H1 (cell line): ENCODE measurements around the gene PKN1. TPM values are rescaled to one million over a fixed set of nuclear protein-coding genes. Genes with fewer than 3 reads are reported as not detected.
A peak's percentile ranks its signal among the peaks of the same experiment; 100 is the strongest.

Experiments
- CTCF ChIA-PET: fragments of 300-600 bp; sonication (Branson Sonifier 250); formaldehyde crosslinking; loops from one replicate; lab custom pipeline; 2021; ENCODE audit not compliant: partially characterized antibody; lab: Charles Lee
- POLR2A ChIA-PET: fragments of 300-600 bp; sonication (Branson Sonifier 250); formaldehyde crosslinking; loops from one replicate; lab custom pipeline; 2021; ENCODE audit warnings: inconsistent platforms; ENCODE audit not compliant: partially characterized antibody; lab: Charles Lee
- DNase-seq, 2 experiments: peaks; one replicate each; pipeline versions ENCODE4 v3.0.0 to v3.0.0-alpha.2; 2010 to 2022; ENCODE audit warnings: low spot score in 2 of 2, low read depth in 1 of 2, mixed read lengths in 1 of 2
- FAIRE-seq: peaks from 2 replicates; lab custom pipeline; 2011; peaks lifted over from hg19 to GRCh38; lab: Jason Lieb, UNC
- H2AFZ ChIP-seq: 2 replicates; pipeline ENCODE4 v1.8.1; 2012; ENCODE audit warnings: low read length, inconsistent platforms
- H2AK5ac ChIP-seq: 2 replicates; pipeline ENCODE4 v1.6.1; 2013; ENCODE audit warnings: low read depth, low read length
- H2BK120ac ChIP-seq: replicated peaks from 2 replicates; pipeline ENCODE3; 2013; ENCODE audit warnings: low read depth, low read length, inconsistent platforms
- H2BK12ac ChIP-seq: 2 replicates; pipeline ENCODE4 v1.6.1; 2013; ENCODE audit warnings: low read depth, low read length
- H2BK15ac ChIP-seq: 2 replicates; pipeline ENCODE4 v1.6.1; 2013; ENCODE audit warnings: low read length
- H2BK20ac ChIP-seq: 2 replicates; pipeline ENCODE4 v1.6.1; 2013; ENCODE audit warnings: low read length
- H2BK5ac ChIP-seq: 2 replicates; pipeline ENCODE4 v1.6.1; 2013; ENCODE audit warnings: low read depth, low read length
- H3K14ac ChIP-seq: 2 replicates; pipeline ENCODE4 v1.6.1; 2013; ENCODE audit warnings: inconsistent platforms; ENCODE audit not compliant: insufficient read length
- H3K18ac ChIP-seq: 2 replicates; pipeline ENCODE4 v1.6.1; 2013; ENCODE audit warnings: low read length; ENCODE audit errors: extremely low read depth
- H3K23ac ChIP-seq: 2 replicates; pipeline ENCODE4 v1.6.1; 2013; ENCODE audit warnings: inconsistent platforms; ENCODE audit not compliant: insufficient read length
- H3K23me2 ChIP-seq: 2 replicates; pipeline ENCODE4 v1.6.1; 2013; ENCODE audit warnings: low read depth, low read length
- H3K27ac ChIP-seq: 2 replicates; pipeline ENCODE4 v1.6.1; 2011; ENCODE audit warnings: low read depth, low read length, inconsistent platforms
- H3K27me3 ChIP-seq, 4 experiments: replicated peaks in 1 of 4; 1 replicate in 1 of 4; 2 replicates in 3 of 4; pipeline versions ENCODE4 v1.6.1 to v1.8.1; 2011 to 2013; ENCODE audit warnings: low read length in 3 of 4, mild to moderate bottlenecking in 3 of 4, inconsistent platforms in 2 of 4, mixed read lengths in 2 of 4, moderate library complexity in 1 of 4; ENCODE audit not compliant: control insufficient read depth in 3 of 4, insufficient read depth in 3 of 4; ENCODE audit errors: extremely low read depth in 1 of 4
- H3K36me3 ChIP-seq, 4 experiments: 2 replicates each; pipeline versions ENCODE4 v1.6.1 to v1.8.1; 2011 to 2013; ENCODE audit warnings: mild to moderate bottlenecking in 4 of 4, low read length in 3 of 4, moderate library complexity in 2 of 4, control low read depth in 1 of 4, inconsistent platforms in 1 of 4; ENCODE audit not compliant: insufficient read depth in 4 of 4, control insufficient read depth in 2 of 4
- H3K4ac ChIP-seq: replicated peaks from 2 replicates; pipeline ENCODE3; 2013; ENCODE audit warnings: low read length, low read depth, mixed read lengths, inconsistent platforms; ENCODE audit not compliant: insufficient read length
- H3K4me1 ChIP-seq, 4 experiments: replicated peaks in 1 of 4; 1 replicate in 1 of 4; 2 replicates in 3 of 4; pipeline versions ENCODE4 v1.6.1 to v1.8.1; 2011 to 2013; ENCODE audit warnings: low read length in 3 of 4, inconsistent platforms in 2 of 4, mixed read lengths in 1 of 4; ENCODE audit not compliant: insufficient read depth in 4 of 4, control insufficient read depth in 3 of 4
- H3K4me2 ChIP-seq, 2 experiments: 2 replicates each; pipeline versions ENCODE4 v1.6.1 to v1.8.1; 2011 to 2013; ENCODE audit warnings: low read depth in 2 of 2, low read length in 2 of 2, control low read depth in 1 of 2, inconsistent platforms in 1 of 2, mild to moderate bottlenecking in 1 of 2; ENCODE audit not compliant: insufficient read depth in 1 of 2
- H3K4me3 ChIP-seq, 4 experiments: fragments of 200-600, 300-600 bp in 1 of 4; sonication (generic), shearing (Covaris generic), sonication (Bioruptor Twin) in 1 of 4; 2 replicates each; pipeline versions ENCODE4 v1.5.1 to v1.8.1; 2011 to 2016; ENCODE audit warnings: low read length in 4 of 4, low read depth in 3 of 4, control low read depth in 2 of 4, inconsistent platforms in 2 of 4, mild to moderate bottlenecking in 2 of 4, mixed read lengths in 1 of 4, moderate library complexity in 1 of 4; ENCODE audit not compliant: insufficient read depth in 2 of 4; ENCODE audit errors: extremely low read depth in 1 of 4
- H3K56ac ChIP-seq: replicated peaks from 2 replicates; pipeline ENCODE3; 2013; ENCODE audit warnings: low read depth, mild to moderate bottlenecking, mixed read lengths, low read length, inconsistent platforms; ENCODE audit not compliant: insufficient read length
- H3K79me1 ChIP-seq: 2 replicates; pipeline ENCODE4 v1.6.1; 2013; ENCODE audit warnings: low read depth, low read length, control low read depth
- H3K79me2 ChIP-seq, 2 experiments: 2 replicates each; pipeline versions ENCODE4 v1.6.1 to v1.8.1; 2012 to 2013; ENCODE audit warnings: low read length in 2 of 2, mild to moderate bottlenecking in 2 of 2, inconsistent platforms in 1 of 2; ENCODE audit not compliant: insufficient read depth in 2 of 2, control insufficient read depth in 1 of 2
- H3K9ac ChIP-seq, 4 experiments: replicated peaks in 1 of 4; 1 replicate in 1 of 4; 2 replicates in 3 of 4; pipeline versions ENCODE4 v1.6.1 to v1.8.1; 2011 to 2013; ENCODE audit warnings: low read depth in 3 of 4, low read length in 3 of 4, control low read depth in 2 of 4, mild to moderate bottlenecking in 2 of 4, moderate library complexity in 2 of 4, inconsistent platforms in 1 of 4; ENCODE audit errors: extremely low read depth in 1 of 4
- H3K9me3 ChIP-seq, 2 experiments: 2 replicates each; pipeline versions ENCODE4 v1.6.1 to v1.8.1; 2012 to 2013; ENCODE audit warnings: mild to moderate bottlenecking in 2 of 2, moderate library complexity in 2 of 2, control low read depth in 1 of 2, inconsistent platforms in 1 of 2, low read depth in 1 of 2, low read length in 1 of 2, mixed read lengths in 1 of 2; ENCODE audit not compliant: insufficient read depth in 2 of 2
- H4K20me1 ChIP-seq, 2 experiments: replicated peaks in 1 of 2; 2 replicates each; pipeline versions ENCODE3 to v1.8.1; 2011 to 2013; ENCODE audit warnings: inconsistent platforms in 2 of 2, low read length in 2 of 2, mild to moderate bottlenecking in 1 of 2; ENCODE audit not compliant: insufficient read depth in 2 of 2, control insufficient read depth in 1 of 2
- H4K5ac ChIP-seq: 2 replicates; pipeline ENCODE4 v1.6.1; 2013; ENCODE audit warnings: low read length, low read depth, mixed read lengths, inconsistent platforms; ENCODE audit not compliant: insufficient read length
- H4K8ac ChIP-seq: 2 replicates; pipeline ENCODE4 v1.8.0; 2013; ENCODE audit warnings: mild to moderate bottlenecking, moderate library complexity, low read length, inconsistent platforms; ENCODE audit not compliant: insufficient read depth; ENCODE audit errors: extremely low read depth
- H4K91ac ChIP-seq: replicated peaks from 2 replicates; pipeline ENCODE3; 2013; ENCODE audit warnings: low read length, mixed read lengths, inconsistent platforms; ENCODE audit not compliant: insufficient read length
- EGR1 ChIP-seq: IDR thresholded peaks from 2 replicates; pipeline ENCODE4 v1.6.1; 2011; ENCODE audit warnings: low read depth, low read length, borderline replicate concordance
- EP300 ChIP-seq, 2 experiments: IDR thresholded peaks; 1 replicate in 1 of 2; 2 replicates in 1 of 2; pipeline ENCODE4 v1.6.1; 2011 to 2012; ENCODE audit warnings: low read depth in 2 of 2, low read length in 2 of 2, mild to moderate bottlenecking in 2 of 2, borderline replicate concordance in 1 of 2, inconsistent platforms in 1 of 2, moderate library complexity in 1 of 2
- GABPA ChIP-seq: IDR thresholded peaks from 2 replicates; pipeline ENCODE4 v1.6.1; 2011; ENCODE audit warnings: mild to moderate bottlenecking, low read length, moderate library complexity, borderline replicate concordance; ENCODE audit not compliant: insufficient read depth
- PHF8 ChIP-seq: fragments of 200-600 bp; sonication (generic); conservative IDR thresholded peaks from 2 replicates; pipeline ENCODE4 v1.7.1; 2012; ENCODE audit warnings: low read depth, mild to moderate bottlenecking, inconsistent platforms, low read length, moderate library complexity
- POLR2A ChIP-seq, 2 experiments: IDR thresholded peaks; 1 replicate in 1 of 2; 2 replicates in 1 of 2; pipeline ENCODE4 v1.6.1; 2011; ENCODE audit warnings: low read depth in 2 of 2, low read length in 2 of 2, mild to moderate bottlenecking in 2 of 2; ENCODE audit errors: control extremely low read depth in 1 of 2
- SRF ChIP-seq: IDR thresholded peaks from 2 replicates; pipeline ENCODE4 v1.6.1; 2011; ENCODE audit warnings: mild to moderate bottlenecking, low read depth, low read length, moderate library complexity
- TAF7 ChIP-seq: optimal IDR thresholded peaks from 2 replicates; pipeline ENCODE3; 2011; ENCODE audit warnings: low read depth, mild to moderate bottlenecking, inconsistent platforms, low read length, moderate library complexity, borderline replicate concordance
- TEAD4 ChIP-seq: IDR thresholded peaks from 2 replicates; pipeline ENCODE4 v1.6.1; 2012; ENCODE audit warnings: low read depth, low read length, inconsistent platforms, mixed read lengths
- whole genome bisulfite sequencing, 2 experiments: shearing (Covaris generic) in 1 of 2; methylation state at CpG; one replicate each; pipeline versions ENCODE4 v1.1.6 to v1.1.7; 2013 to 2015; ENCODE audit warnings: low lambda C conversion rate in 2 of 2, mixed read lengths in 2 of 2, inconsistent platforms in 1 of 2, low coverage in 1 of 2, missing lambda C conversion rate in 1 of 2; ENCODE audit not compliant: insufficient replicate concordance in 2 of 2, insufficient coverage in 1 of 2, insufficient read length in 1 of 2; ENCODE audit errors: extremely low coverage in 1 of 2, missing lambda C conversion rate in 1 of 2; 5-methylcytosine and 5-hydroxymethylcytosine counted together
- polyA plus RNA-seq, 7 experiments: library from polyadenylated mRNA; depleted of rRNA in 3 of 7; stranded (reverse) in 5 of 7; unstranded in 2 of 7; fragments of >200 nt in 5 of 7; fragments of 200-250 nt in 2 of 7; gene quantifications; 1 replicate in 5 of 7; 2 replicates in 1 of 7; 4 replicates in 1 of 7; pipeline versions ENCODE4 v1.2.1 to v1.2.3, GENCODE V29; 2011 to 2013; ENCODE audit warnings: missing spikeins in 2 of 7, mixed read lengths in 2 of 7
- total RNA-seq: library from RNA; stranded (reverse); fragmentation: NEBNext Ultra II Directional; extraction: Animal tissue kit (Norgen Biotek cat#: 25700); gene quantifications from 2 replicates; pipeline ENCODE4 v1.2.1, GENCODE V29; 2021
- TF ChIP-seq, protein P1 (sequence below): IDR thresholded peaks from 2 replicates; pipeline ENCODE4 v1.6.1; 2012; ENCODE audit warnings: inconsistent platforms

PKN1 gene
- total and polyA plus RNA-seq, 2 of the 8 experiments (the other 6 are each of a cell fraction or from before 2014, with no cell fraction given) = 65.2 to 162 TPM

DNA sequence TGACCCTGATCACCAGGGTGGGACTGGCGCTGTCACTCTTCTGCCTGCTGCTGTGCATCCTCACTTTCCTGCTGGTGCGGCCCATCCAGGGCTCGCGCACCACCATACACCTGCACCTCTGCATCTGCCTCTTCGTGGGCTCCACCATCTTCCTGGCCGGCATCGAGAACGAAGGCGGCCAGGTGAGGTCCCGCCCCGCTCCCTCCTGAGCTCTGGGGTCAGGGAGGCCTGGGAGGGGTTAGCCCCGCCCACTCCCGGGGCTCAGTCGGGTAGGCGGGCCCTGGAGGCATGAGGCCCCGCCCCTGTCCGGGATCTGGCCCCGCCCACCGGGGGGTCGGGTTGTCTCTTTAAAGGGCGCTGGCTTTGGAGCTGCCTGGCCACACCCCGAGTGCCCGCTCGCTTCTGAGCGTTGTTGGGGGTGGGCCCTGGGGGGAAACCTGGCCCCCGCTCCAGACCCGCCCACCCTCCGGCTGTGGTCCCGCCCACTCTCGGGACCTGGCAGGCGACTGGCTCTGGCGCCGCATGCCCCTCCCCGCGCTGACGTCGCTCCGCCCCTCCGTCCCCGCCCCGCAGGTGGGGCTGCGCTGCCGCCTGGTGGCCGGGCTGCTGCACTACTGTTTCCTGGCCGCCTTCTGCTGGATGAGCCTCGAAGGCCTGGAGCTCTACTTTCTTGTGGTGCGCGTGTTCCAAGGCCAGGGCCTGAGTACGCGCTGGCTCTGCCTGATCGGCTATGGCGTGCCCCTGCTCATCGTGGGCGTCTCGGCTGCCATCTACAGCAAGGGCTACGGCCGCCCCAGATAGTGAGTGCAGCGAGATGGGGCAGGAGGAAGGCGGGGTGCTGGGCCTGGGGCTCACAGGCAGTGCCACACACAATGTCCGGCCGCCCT lies 27.1 kb upstream of the PKN1 start:
- Histone ChIP-seq H2BK120ac (no peak overlapping the region), H2BK20ac (no peak overlapping the region), H3K4me1 (peaks cover 0 to 13% (median 5%) of the 10 kb centered on the region in 4 experiments; a peak in 5 of 7 replicates), H3K14ac (no peak overlapping the region), H3K23me2 (peaks cover 4% of the 10 kb centered on the region; the same call in 1 of the 2 replicates), H2AK5ac (peak overlapping the region; percentile 82; the same call in 1 of the 2 replicates), H3K9me3 (no peaks in the 10 kb centered on the region), H3K27ac (peak overlapping the region; percentile 44), H3K79me1 (no peaks in the 10 kb centered on the region; the same call in 1 of the 2 replicates), H4K20me1 (peaks cover 0 to 11% of the 10 kb centered on the region in 2 experiments), H2BK15ac (peak overlapping the region; percentile 100), H3K18ac (peak overlapping the region; percentile 99), H2AFZ (peak overlapping the region; percentile 52), H2BK5ac (peak overlapping the region; percentile 98), H3K4ac (peak overlapping the region; percentile 92), H3K27me3 (no peaks in the 10 kb centered on the region), H4K5ac (peak overlapping the region; percentile 85), H3K56ac (peak overlapping the region; percentile 42), H3K23ac (no peak overlapping the region), H3K4me2 (peak overlapping the region; percentile 62 to 91), H4K8ac (peak overlapping the region; percentile 95), H3K36me3 (peaks cover 31 to 38% (median 35%) of the 10 kb centered on the region in 4 experiments), H2BK12ac (peak overlapping the region; percentile 95; the same call in 1 of the 2 replicates), H3K9ac (peak overlapping the region in 3 of 4 experiments; percentile 14 to 42 (median 37); a peak in 5 of 7 replicates), H3K79me2 (no peaks in the 10 kb centered on the region), H3K4me3 (peak overlapping the region; percentile 13 to 48 (median 22); a peak in 4 of 8 replicates), H4K91ac (peak overlapping the region; percentile 95)
- POLR2A ChIA-PET = interaction anchor here (0.6 to 3.9 kb wide), 24 partner anchors 9 to 868 kb away, joined by 3 to 33 read pairs (median 5); partner anchors contain the start of genes ADGRE5, ASF1B and PKN1
- 13% methylated on average over 34 of the region's 61 CpGs; no CpG with 5 or more reads in 1 of the 2 experiments for WGBS, 2 experiments
- FAIRE-seq (no peak), DNase-seq (peak; percentile 97 to 99)
- CTCF ChIA-PET = interaction anchor here (0.6 to 9.1 kb wide), 49 partner anchors 9 to 637 kb away, joined by 3 to 114 read pairs (median 4); partner anchors contain the start of genes ADGRE5 and ASF1B
- TF ChIP-seq EGR1 (0 out of 2 replicates have a peak, but pooled peaks have one; percentile 31), SRF (0 out of 2 replicates have a peak, but pooled peaks have one; percentile 6), EP300 (IDR thresholded peaks at IDR 0.05; ENCODE audit: borderline replicate concordance in 1 of 2, low read depth in 2 of 2, low read length in 2 of 2) (no peak), TEAD4 (no peak), PHF8 (peak; percentile 58; the same call in 1 of the 2 replicates), GABPA (0 out of 2 replicates have a peak, but pooled peaks have one; percentile 34), TAF7 (no peak), POLR2A (IDR thresholded peaks at IDR 0.05; ENCODE audit: control extremely low read depth in 1 of 2, low read depth in 2 of 2, low read length in 2 of 2) (peak in 1 of 2 experiments; percentile 65; a peak in 1 of 3 replicates)
- TF ChIP-seq, protein P1, sequence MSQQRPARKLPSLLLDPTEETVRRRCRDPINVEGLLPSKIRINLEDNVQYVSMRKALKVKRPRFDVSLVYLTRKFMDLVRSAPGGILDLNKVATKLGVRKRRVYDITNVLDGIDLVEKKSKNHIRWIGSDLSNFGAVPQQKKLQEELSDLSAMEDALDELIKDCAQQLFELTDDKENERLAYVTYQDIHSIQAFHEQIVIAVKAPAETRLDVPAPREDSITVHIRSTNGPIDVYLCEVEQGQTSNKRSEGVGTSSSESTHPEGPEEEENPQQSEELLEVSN = peak; percentile 68
